Skeletal muscle tissue (tissue), 4 donors: ENCODE results near the gene UGT1A5. TPM values are rescaled to one million over a fixed set of nuclear protein-coding genes. Genes with fewer than 3 reads are reported as not detected.

ENCODE experiments used
- H3K27ac ChIP-seq: one replicate; pipeline ENCODE4 v1.7.0; 2013; ENCODE audit warnings: mild to moderate bottlenecking, low read depth, low read length, inconsistent platforms
- H3K27me3 ChIP-seq, 3 donors: one replicate each; pipeline ENCODE4 v1.7.0; 2013; ENCODE audit warnings: low read length in 3 of 3; ENCODE audit not compliant: control insufficient read depth in 3 of 3, insufficient read depth in 3 of 3
- H3K36me3 ChIP-seq, 3 donors: one replicate each; pipeline ENCODE4 v1.7.0; 2013; ENCODE audit warnings: low read length in 3 of 3; ENCODE audit not compliant: control insufficient read depth in 3 of 3, insufficient read depth in 3 of 3
- H3K4me1 ChIP-seq, 3 donors: one replicate each; pipeline ENCODE4 v1.7.0; 2013; ENCODE audit warnings: low read length in 3 of 3, mild to moderate bottlenecking in 3 of 3; ENCODE audit not compliant: control insufficient read depth in 3 of 3, insufficient read depth in 3 of 3
- H3K4me3 ChIP-seq, 3 donors: one replicate each; pipeline ENCODE4 v1.7.0; 2013; ENCODE audit warnings: low read length in 3 of 3
- H3K9ac ChIP-seq, 3 donors: one replicate each; pipeline ENCODE4 v1.7.0; 2013; ENCODE audit warnings: low read length in 3 of 3, mild to moderate bottlenecking in 3 of 3, moderate library complexity in 2 of 3, low read depth in 1 of 3
- H3K9me3 ChIP-seq, 3 donors: one replicate each; pipeline ENCODE4 v1.7.0; 2013; ENCODE audit warnings: low read length in 3 of 3; ENCODE audit not compliant: control insufficient read depth in 3 of 3
- total RNA-seq: library from RNA; depleted of rRNA; stranded (reverse); fragments of >200 nt; gene quantifications from one replicate; pipeline ENCODE4 v1.2.3, GENCODE V29; 2014
- donor health status: Osteomylitis.

The UGT1A5 gene
- total RNA-seq, 1 donor from 2014 or later, result not detected

- Histone ChIP-seq H3K9ac (no peak overlapping the region), H3K27me3 (peaks cover 0 to 22% (median 12%) of the 10 kb centered on the region in 3 donors), H3K36me3 (no peaks in the 10 kb centered on the region), H3K4me3 (no peak overlapping the region), H3K27ac (no peak overlapping the region), H3K9me3 (no peaks in the 10 kb centered on the region), H3K4me1 (no peaks in the 10 kb centered on the region)
Observed at GRCh38 chr2:233803292-233803911, 90.7 kb downstream of the UGT1A5 start.

DNA sequence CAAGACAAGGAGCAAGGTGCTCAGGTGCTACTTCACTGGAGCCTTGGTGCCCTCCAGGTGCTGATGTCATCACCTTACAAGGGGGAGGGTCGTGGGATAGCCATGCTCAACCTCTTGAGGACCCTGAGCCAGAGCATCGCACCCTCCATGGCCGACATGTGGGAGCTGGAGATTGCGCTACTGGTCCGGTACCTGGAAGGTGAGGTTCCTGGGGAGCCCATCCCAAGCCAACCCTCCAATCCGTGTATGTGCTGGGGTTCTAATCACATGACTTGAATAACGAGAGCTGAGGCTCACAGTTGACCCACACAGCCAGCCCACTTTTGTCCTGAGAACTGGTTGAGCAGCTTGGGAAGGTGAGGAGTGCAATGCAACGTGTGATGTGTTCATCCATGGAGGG is 91.3 kb downstream of the UGT1A5 start:
- peaks cover 0 to 27% (median 13%) of the 10 kb centered on the region in 3 donors for H3K27me3 ChIP-seq

DNA sequence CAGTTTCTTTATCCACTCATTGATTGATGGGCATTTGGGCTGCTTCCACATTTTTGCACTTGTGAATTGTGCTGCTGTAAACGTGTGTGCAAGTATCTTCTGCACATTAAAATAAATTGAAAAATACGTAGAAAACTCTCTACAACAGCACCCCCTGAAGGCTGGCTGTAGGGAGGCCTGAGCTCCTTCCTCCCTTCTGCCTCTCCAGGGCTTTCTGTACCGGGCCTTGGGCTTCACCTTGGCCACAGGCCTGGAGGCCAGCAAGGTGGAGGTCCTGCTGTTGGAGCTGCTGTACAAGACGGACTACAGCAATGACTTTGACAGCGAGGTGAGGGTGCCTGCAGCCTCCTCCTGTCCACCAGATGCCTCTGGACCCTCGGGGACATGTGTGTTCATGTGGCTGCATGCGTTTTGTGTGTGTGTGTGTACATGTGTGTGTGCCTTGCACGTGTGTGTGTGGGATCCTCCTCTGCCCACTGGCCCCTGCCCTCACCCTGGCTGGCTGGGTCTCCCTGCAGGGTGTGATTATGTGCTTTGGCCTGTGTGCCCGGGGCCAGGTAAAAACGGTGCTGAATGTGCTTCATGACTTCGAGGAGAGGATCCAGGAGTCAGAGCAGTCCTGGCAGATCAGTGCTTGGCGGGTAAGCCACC is 94.6 kb downstream of the UGT1A5 start:
- Histone ChIP-seq H3K27me3 (peaks cover 0 to 27% (median 12%) of the 10 kb centered on the region in 3 donors), H3K36me3 (no peaks in the 10 kb centered on the region), H3K4me1 (no peaks in the 10 kb centered on the region), H3K9ac (no peak overlapping the region), H3K9me3 (no peaks in the 10 kb centered on the region), H3K4me3 (no peak overlapping the region), H3K27ac (no peak overlapping the region)

More for the DNA sequence above, 91.3 kb downstream of the UGT1A5 start:
- H3K9ac ChIP-seq, result no peak overlapping the region
- no peaks in the 10 kb centered on the region for H3K9me3 ChIP-seq
- no peak overlapping the region for H3K4me3 ChIP-seq
- H3K27ac ChIP-seq, result no peak overlapping the region
- H3K36me3 ChIP-seq, result no peaks in the 10 kb centered on the region
- no peaks in the 10 kb centered on the region for H3K4me1 ChIP-seq

DNA sequence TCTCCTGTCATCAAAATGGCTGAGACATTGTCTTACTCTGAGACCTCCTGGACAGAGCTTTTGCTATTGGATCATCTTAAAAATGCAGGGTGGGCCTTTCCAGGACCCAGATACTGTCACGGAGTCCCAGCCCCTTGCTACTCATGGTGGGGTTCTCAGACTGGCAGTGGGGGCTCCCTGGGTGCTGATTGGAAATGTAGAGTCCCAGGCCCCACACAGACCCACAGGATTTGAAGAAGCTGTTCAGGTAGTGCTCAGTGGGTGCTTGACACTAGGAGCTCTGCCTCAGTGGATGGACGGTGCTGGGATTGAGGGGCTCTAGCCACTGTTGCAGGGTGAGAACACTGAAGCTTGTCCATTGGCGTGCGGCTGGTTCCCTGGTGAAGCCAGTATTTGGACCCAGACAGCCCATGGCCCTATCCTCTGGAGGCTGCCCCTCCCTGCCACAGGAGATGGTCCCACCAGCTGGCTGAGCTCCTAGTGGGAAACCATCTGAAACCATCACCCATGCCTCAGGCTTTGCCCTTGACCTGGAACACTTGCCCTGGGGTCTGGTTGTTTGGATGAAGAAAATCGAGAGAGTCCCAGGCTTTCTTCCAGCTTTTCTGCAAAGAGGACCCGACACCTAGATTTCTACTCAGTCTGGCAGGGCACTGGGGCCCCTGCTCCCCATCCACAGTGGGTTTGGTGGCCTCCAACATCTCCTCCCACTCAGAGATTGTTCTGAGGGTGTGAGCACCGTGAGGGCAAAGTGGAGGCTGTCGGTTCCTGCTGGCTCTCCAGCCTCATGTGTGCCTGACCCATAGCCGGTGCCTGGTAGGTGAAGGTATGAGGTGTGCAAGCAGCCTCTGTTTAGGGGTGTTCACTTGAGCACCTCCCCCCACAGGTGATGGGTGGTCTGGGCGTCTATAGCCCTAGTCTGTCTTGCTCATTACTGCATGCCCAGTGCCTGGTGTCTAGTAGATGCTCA is 95.5 kb downstream of the UGT1A5 start:
- no peaks in the 10 kb centered on the region for H3K36me3 ChIP-seq
- H3K27me3 ChIP-seq, result peaks cover 0 to 27% (median 8%) of the 10 kb centered on the region in 3 donors
- no peak overlapping the region for H3K27ac ChIP-seq
- no peak overlapping the region for H3K4me3 ChIP-seq
- no peak overlapping the region for H3K9ac ChIP-seq
- H3K4me1 ChIP-seq, result no peaks in the 10 kb centered on the region
- no peaks in the 10 kb centered on the region for H3K9me3 ChIP-seq

GRCh38 chr2:233810385-233810784 is 97.7 kb downstream of the UGT1A5 start:
- Histone ChIP-seq H3K27ac (no peak overlapping the region), H3K27me3 (peaks cover 0 to 23% (median 8%) of the 10 kb centered on the region in 3 donors), H3K9me3 (no peaks in the 10 kb centered on the region), H3K9ac (no peak overlapping the region), H3K36me3 (no peaks in the 10 kb centered on the region), H3K4me3 (no peak overlapping the region), H3K4me1 (no peaks in the 10 kb centered on the region)

DNA sequence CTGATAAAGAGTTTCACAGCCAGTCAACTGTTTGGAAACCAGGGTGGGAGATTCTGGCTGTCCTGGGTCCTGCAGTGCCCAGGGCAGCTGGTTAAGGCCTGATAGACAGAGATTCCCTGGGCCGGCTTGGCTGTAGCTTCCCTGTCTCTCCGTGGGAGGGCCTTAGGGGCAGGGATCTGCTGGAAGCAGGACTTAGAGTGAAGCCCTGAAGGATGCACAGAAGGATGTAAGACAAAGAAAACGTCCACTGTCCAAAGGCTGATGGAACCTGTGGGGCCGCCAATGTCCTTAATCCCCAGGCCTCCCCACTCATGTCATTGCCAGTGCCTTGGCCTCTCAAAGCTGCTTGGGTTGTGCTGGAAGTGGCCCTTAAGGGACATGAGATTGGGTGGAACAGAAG is 98.4 kb downstream of the UGT1A5 start:
- no peak overlapping the region for H3K27ac ChIP-seq
- no peaks in the 10 kb centered on the region for H3K9me3 ChIP-seq
- H3K4me3 ChIP-seq, result no peak overlapping the region
- no peak overlapping the region for H3K9ac ChIP-seq
- no peaks in the 10 kb centered on the region for H3K36me3 ChIP-seq
- no peaks in the 10 kb centered on the region for H3K4me1 ChIP-seq
- H3K27me3 ChIP-seq, result peaks cover 0 to 23% (median 8%) of the 10 kb centered on the region in 3 donors

GRCh38 chr2:233811732-233812131 is 99.0 kb downstream of the UGT1A5 start:
- Histone ChIP-seq H3K9ac (no peak overlapping the region), H3K4me3 (no peak overlapping the region), H3K36me3 (no peaks in the 10 kb centered on the region), H3K4me1 (no peaks in the 10 kb centered on the region), H3K27ac (no peak overlapping the region), H3K9me3 (no peaks in the 10 kb centered on the region), H3K27me3 (peaks cover 0 to 23% (median 8%) of the 10 kb centered on the region in 3 donors)

- peaks cover 0 to 10% (median 9%) of the 10 kb centered on the region in 3 donors for H3K27me3 ChIP-seq
- H3K4me3 ChIP-seq, result no peak overlapping the region
- no peaks in the 10 kb centered on the region for H3K9me3 ChIP-seq
- H3K27ac ChIP-seq, result no peak overlapping the region
- no peaks in the 10 kb centered on the region for H3K36me3 ChIP-seq
- no peak overlapping the region for H3K9ac ChIP-seq
- no peaks in the 10 kb centered on the region for H3K4me1 ChIP-seq
Observed at GRCh38 chr2:233813236-233814055, 100.7 kb downstream of the UGT1A5 start.

- Histone ChIP-seq H3K4me3 (no peak overlapping the region), H3K36me3 (no peaks in the 10 kb centered on the region), H3K4me1 (no peaks in the 10 kb centered on the region), H3K27ac (no peak overlapping the region), H3K27me3 (peaks cover under 1 to 6% (median 2%) of the 10 kb centered on the region in 3 donors), H3K9ac (no peak overlapping the region), H3K9me3 (no peaks in the 10 kb centered on the region)
Observed at GRCh38 chr2:233814056-233814835, 101.5 kb downstream of the UGT1A5 start.
